Measurements from ENCODE around the gene MBTPS2. TPM values are rescaled to one million over a fixed set of nuclear protein-coding genes. Genes with fewer than 3 reads are reported as not detected.

The MBTPS2 gene
- total RNA-seq, 4 donors from 2014 or later = 4.8 to 7.0 (median 5.9) TPM

DNA sequence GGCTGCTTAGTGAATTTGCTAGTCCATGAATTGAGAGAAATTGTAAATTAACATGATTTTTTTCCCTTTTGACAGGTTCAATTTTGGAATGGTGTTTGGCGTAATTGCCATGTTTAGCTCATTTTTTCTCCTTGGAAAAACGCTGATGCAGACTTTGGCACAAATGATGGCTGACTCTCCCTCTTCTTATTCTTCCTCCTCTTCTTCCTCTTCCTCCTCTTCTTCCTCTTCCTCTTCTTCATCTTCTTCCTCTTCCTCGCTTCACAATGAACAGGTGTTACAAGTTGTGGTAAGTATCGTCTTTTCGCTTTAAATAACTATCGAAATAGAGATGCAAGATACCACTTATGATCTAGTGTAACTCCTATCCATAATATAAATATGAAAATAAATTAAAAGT, 5.7 kb downstream of the MBTPS2 start:
- no peak for TF ChIP-seq POLR2A (IDR thresholded peaks at IDR 0.05)
- TF ChIP-seq, protein P1, sequence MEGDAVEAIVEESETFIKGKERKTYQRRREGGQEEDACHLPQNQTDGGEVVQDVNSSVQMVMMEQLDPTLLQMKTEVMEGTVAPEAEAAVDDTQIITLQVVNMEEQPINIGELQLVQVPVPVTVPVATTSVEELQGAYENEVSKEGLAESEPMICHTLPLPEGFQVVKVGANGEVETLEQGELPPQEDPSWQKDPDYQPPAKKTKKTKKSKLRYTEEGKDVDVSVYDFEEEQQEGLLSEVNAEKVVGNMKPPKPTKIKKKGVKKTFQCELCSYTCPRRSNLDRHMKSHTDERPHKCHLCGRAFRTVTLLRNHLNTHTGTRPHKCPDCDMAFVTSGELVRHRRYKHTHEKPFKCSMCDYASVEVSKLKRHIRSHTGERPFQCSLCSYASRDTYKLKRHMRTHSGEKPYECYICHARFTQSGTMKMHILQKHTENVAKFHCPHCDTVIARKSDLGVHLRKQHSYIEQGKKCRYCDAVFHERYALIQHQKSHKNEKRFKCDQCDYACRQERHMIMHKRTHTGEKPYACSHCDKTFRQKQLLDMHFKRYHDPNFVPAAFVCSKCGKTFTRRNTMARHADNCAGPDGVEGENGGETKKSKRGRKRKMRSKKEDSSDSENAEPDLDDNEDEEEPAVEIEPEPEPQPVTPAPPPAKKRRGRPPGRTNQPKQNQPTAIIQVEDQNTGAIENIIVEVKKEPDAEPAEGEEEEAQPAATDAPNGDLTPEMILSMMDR (IDR thresholded peaks at IDR 0.05) = no peak
- H3K4me3 ChIP-seq (ENCODE audit: low read depth, poor library complexity, severe bottlenecking) = no peak overlapping the region
- WGBS, 2 donors = 85 to 92% methylated on average over 6 of the region's 6 CpGs
- intact Hi-C loops (cut with DNase I; ENCODE audit: low total_unique reads) = no loop called here
- DNase-seq (ENCODE audit: low spot score in 2 of 2) = no peak

DNA sequence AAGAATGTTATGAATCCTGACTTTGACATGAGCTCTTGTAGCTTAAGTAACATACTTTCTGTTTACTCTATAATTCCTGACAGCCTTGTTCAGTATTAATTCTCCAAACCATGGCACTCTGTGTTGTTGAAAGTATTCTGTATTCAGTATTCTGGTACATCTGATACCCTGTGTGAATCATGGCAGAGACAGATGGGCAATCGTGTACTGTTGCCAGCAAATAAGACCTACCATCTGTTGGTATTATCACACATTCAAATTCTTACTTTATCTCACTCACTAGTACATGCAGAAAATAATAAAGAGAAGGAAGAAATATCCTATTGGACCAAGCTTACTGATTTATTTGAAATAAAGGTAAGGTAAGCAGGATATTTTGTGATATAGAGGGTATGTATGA, 7.9 kb downstream of the MBTPS2 start:
- TF ChIP-seq, protein P1 (IDR thresholded peaks at IDR 0.05) = no peak
- no peak for TF ChIP-seq POLR2A (IDR thresholded peaks at IDR 0.05)
- no peak overlapping the region for H3K4me3 ChIP-seq (ENCODE audit: low read depth, poor library complexity, severe bottlenecking)
- intact Hi-C loops (cut with DNase I; ENCODE audit: low total_unique reads) = no loop called here
- WGBS, 2 donors = 93 to 100% methylated on average over 1 of the region's 1 CpG
- DNase-seq (ENCODE audit: low spot score in 2 of 2) = no peak

DNA sequence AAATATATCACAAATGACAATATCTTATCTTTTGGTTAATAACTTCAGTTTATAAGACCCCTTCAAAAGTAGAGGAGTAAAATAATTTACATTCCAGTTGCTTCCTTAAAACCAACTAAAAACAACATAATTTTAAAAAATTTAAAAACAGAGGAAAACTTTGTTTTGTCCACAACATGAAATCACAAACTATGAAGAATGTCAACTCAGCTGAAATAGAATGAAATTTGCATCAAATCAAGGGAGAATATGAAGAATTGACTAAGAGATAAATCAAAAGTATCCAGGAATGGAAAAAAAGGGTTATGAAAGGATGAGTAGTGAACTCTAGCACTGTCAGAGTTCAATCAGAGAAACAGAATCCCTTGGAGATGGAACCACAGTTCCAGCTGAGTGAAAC, 14.2 kb downstream of the MBTPS2 start:
- no peak for TF ChIP-seq POLR2A (IDR thresholded peaks at IDR 0.05)
- TF ChIP-seq, protein P1 (IDR thresholded peaks at IDR 0.05) = no peak
- intact Hi-C loops (cut with DNase I; ENCODE audit: low total_unique reads) = no loop called here
- no peak for DNase-seq (ENCODE audit: low spot score in 2 of 2)
- H3K4me3 ChIP-seq (ENCODE audit: low read depth, poor library complexity, severe bottlenecking) = no peak overlapping the region

DNA sequence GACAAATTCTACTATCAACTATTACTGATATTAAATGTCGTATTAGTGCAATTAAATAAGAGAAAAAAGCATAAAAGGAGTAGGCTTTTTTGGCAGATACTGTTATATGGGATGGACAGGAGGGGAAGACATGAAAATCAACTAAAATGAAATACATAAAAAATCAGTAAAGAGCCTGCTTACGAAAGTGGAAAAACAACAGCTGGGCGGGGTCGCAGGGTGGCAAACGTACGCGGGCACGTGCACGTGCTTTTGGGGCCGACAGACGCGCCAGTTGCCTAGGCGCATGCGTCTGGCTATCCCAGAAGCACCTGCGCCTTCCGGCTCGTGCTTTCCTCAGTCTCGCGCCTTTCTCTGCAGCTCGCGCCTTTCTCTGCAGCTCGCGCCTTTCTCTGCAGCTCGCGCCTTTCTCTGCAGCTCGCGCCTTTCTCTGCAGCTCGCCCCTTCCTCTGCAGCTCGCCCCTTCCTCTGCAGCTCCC, 16.6 kb downstream of the MBTPS2 start, which contains the start of gene YY2:
Gene YY2, plus strand, starts transcription at position 51 of the 479 bp plus-strand sequence. CDS start 498 bp downstream, outside the sequence.
- TF ChIP-seq POLR2A (IDR thresholded peaks at IDR 0.05) = no peak
- TF ChIP-seq, protein P1 (IDR thresholded peaks at IDR 0.05) = no peak
- 89 to 97% methylated on average over 29 of the region's 29 CpGs for WGBS, 2 donors

DNA sequence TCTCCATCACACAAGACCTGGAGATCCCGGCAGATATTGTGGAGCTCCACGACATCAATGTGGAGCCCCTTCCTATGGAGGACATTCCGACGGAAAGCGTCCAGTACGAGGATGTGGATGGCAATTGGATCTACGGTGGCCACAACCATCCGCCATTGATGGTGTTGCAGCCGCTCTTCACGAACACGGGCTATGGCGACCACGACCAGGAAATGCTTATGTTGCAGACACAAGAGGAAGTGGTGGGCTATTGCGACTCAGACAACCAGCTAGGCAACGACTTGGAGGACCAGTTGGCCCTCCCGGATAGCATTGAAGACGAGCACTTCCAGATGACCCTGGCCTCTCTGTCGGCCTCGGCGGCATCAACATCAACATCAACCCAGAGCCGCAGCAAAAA, 17.1 kb downstream of the MBTPS2 start:
- 94 to 98% methylated on average over 18 to 21 of the region's 21 CpGs for WGBS, 2 donors
- intact Hi-C loops (cut with DNase I; ENCODE audit: low total_unique reads) = no loop called here
- no peak overlapping the region for H3K4me3 ChIP-seq (ENCODE audit: low read depth, poor library complexity, severe bottlenecking)
- DNase-seq (ENCODE audit: low spot score in 2 of 2) = no peak
- TF ChIP-seq POLR2A (IDR thresholded peaks at IDR 0.05) = no peak
- TF ChIP-seq, protein P1 (IDR thresholded peaks at IDR 0.05) = no peak

More for the DNA sequence above, 16.6 kb downstream of the MBTPS2 start, which contains the start of gene YY2:
- no peak for DNase-seq (ENCODE audit: low spot score in 2 of 2)
- H3K4me3 ChIP-seq (ENCODE audit: low read depth, poor library complexity, severe bottlenecking) = no peak within 1 kb of the TSS
- intact Hi-C loops (cut with DNase I; ENCODE audit: low total_unique reads) = no loop called here

DNA sequence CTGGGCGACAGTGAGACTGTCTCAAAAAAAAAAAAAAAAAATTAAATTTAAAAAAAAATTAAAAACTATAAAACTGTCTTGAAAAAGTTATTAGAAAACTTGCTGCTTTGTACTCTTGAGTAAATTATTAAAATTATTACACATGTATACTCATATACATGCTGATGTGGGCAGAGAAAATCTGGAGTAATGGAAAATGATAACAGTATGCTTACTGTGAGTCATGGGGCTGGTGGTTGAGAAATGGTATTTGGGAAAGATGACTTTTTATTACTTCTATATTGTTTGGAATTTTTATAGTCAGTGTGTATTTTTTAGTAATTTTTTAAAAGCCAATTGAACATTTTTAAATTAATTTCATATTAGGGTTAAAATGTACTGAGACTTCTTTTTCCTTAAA, 23.8 kb downstream of the MBTPS2 start:
- intact Hi-C loops (cut with DNase I; ENCODE audit: low total_unique reads) = no loop called here
- 95 to 100% methylated on average over 1 of the region's 1 CpG for WGBS, 2 donors
- TF ChIP-seq, protein P1 (IDR thresholded peaks at IDR 0.05) = no peak
- no peak for TF ChIP-seq POLR2A (IDR thresholded peaks at IDR 0.05)
- DNase-seq (ENCODE audit: low spot score in 2 of 2) = no peak
- no peak overlapping the region for H3K4me3 ChIP-seq (ENCODE audit: low read depth, poor library complexity, severe bottlenecking)

Data from lower leg skin (tissue), 4 donors.